DMS153 treated with DMSO at 0.1 percent for 48 hours (cell line): ENCODE data around the gene CTPS2.

Source experiments
- DNase-seq: peaks from one replicate; lab custom pipeline; 2025; ENCODE audit not compliant: unreplicated experiment; lab: John Stamatoyannopoulos, UW

CTPS2 gene

GRCh38 chrX:16573781-16574180 lies 138.7 kb downstream of the CTPS2 start:
- no peak for DNase-seq

GRCh38 chrX:16567681-16568080 lies 144.8 kb downstream of the CTPS2 start:
- no peak for DNase-seq

- DNase-seq = no peak
Observed at GRCh38 chrX:16566571-16566970, 145.9 kb downstream of the CTPS2 start.

- no peak for DNase-seq
Observed at GRCh38 chrX:16560173-16560572, 152.3 kb downstream of the CTPS2 start.

GRCh38 chrX:16559206-16559619 lies 153.3 kb downstream of the CTPS2 start:
- DNase-seq = no peak

GRCh38 chrX:16558489-16558888 lies 154.0 kb downstream of the CTPS2 start:
- DNase-seq = no peak

GRCh38 chrX:16552546-16552945 lies 159.9 kb downstream of the CTPS2 start:
- no peak for DNase-seq

GRCh38 chrX:16547644-16548043 lies 164.8 kb downstream of the CTPS2 start:
- DNase-seq = no peak

GRCh38 chrX:16544969-16545368 lies 167.5 kb downstream of the CTPS2 start:
- no peak for DNase-seq
